SK-N-SH (cell line): ENCODE data around the gene ELOVL6. TPM values are rescaled to one million over a fixed set of nuclear protein-coding genes. Genes with fewer than 3 reads are reported as not detected.

Experiments used
- CTCF ChIA-PET: fragments of 300-600, 350-600 bp; formaldehyde crosslinking; extraction: SDS; loops from one replicate; lab custom pipeline; 2021; lab: Yijun Ruan, JAX
- POLR2A ChIA-PET: fragments of 350-600 bp; sonication (Branson Sonifier 250); formaldehyde crosslinking; extraction: SDS; loops from one replicate; lab custom pipeline; 2020; ENCODE audit warnings: antibody characterized with exemption, inconsistent platforms; lab: Yijun Ruan, JAX
- DNase-seq: peaks from one replicate; pipeline ENCODE4 v3.0.0; 2012
- H2AFZ ChIP-seq: fragments of 200-600 bp; sonication (generic); 2 replicates; pipeline ENCODE4 v1.8.1; 2016; ENCODE audit warnings: antibody characterized with exemption, mild to moderate bottlenecking, low read depth
- H3F3A ChIP-seq: fragments of 200-600 bp; sonication (generic); replicated peaks from 2 replicates; pipeline ENCODE3; 2016; ENCODE audit warnings: antibody characterized with exemption, mild to moderate bottlenecking; ENCODE audit not compliant: insufficient read depth
- H3K27ac ChIP-seq, 2 experiments: fragments of 200-500 bp in 1 of 2; fragments of 200-600 bp in 1 of 2; sonication (Bioruptor generic) in 1 of 2; sonication (generic), shearing (Covaris generic) in 1 of 2; 2 replicates each; pipeline versions ENCODE4 v1.5.1 to v1.6.1; 2014 to 2016; ENCODE audit warnings: low read depth in 2 of 2, inconsistent platforms in 1 of 2, low read length in 1 of 2, mild to moderate bottlenecking in 1 of 2, mixed read lengths in 1 of 2
- H3K27me3 ChIP-seq: fragments of 200-600 bp; sonication (generic), shearing (Covaris generic); 2 replicates; pipeline ENCODE4 v1.6.1; 2016; ENCODE audit warnings: mixed run types; ENCODE audit not compliant: insufficient read depth
- H3K36me3 ChIP-seq, 2 experiments: fragments of 200-500 bp in 1 of 2; fragments of 200-600 bp in 1 of 2; sonication (Bioruptor generic) in 1 of 2; sonication (generic) in 1 of 2; replicated peaks in 1 of 2; 2 replicates each; pipeline versions ENCODE3 to v1.5.1; 2014 to 2016; ENCODE audit warnings: low read length in 1 of 2, mild to moderate bottlenecking in 1 of 2; ENCODE audit not compliant: insufficient read depth in 2 of 2, control insufficient read depth in 1 of 2
- H3K4me1 ChIP-seq, 2 experiments: fragments of 200-500 bp in 1 of 2; fragments of 200-600 bp in 1 of 2; sonication (Bioruptor generic) in 1 of 2; sonication (generic), shearing (Covaris generic) in 1 of 2; 2 replicates each; pipeline versions ENCODE4 v1.5.1 to v1.6.1; 2014 to 2016; ENCODE audit warnings: low read depth in 1 of 2, low read length in 1 of 2, mixed run types in 1 of 2; ENCODE audit not compliant: insufficient read depth in 2 of 2, control insufficient read depth in 1 of 2
- H3K4me2 ChIP-seq: fragments of 200-600 bp; sonication (generic), shearing (Covaris generic); 2 replicates; pipeline ENCODE4 v1.6.1; 2017; ENCODE audit warnings: mixed run types
- H3K4me3 ChIP-seq, 2 experiments: fragments of 200-500 bp in 1 of 2; fragments of 200-600 bp in 1 of 2; sonication (Bioruptor generic) in 1 of 2; sonication (generic), shearing (Covaris generic) in 1 of 2; 2 replicates each; pipeline versions ENCODE4 v1.5.1 to v1.8.1; 2014 to 2016; ENCODE audit warnings: low read depth in 2 of 2, inconsistent platforms in 1 of 2, low read length in 1 of 2, mild to moderate bottlenecking in 1 of 2, mixed read lengths in 1 of 2, moderate library complexity in 1 of 2
- H3K79me2 ChIP-seq: fragments of 200-600 bp; sonication (generic); 2 replicates; pipeline ENCODE4 v1.8.1; 2017; ENCODE audit warnings: mild to moderate bottlenecking; ENCODE audit not compliant: insufficient read depth
- H3K9ac ChIP-seq: fragments of 200-600 bp; sonication (generic); 2 replicates; pipeline ENCODE4 v1.6.1; 2017; ENCODE audit warnings: mixed run types
- H3K9me2 ChIP-seq: fragments of 200-600 bp; sonication (generic); 2 replicates; pipeline ENCODE4 v1.6.1; 2017; ENCODE audit warnings: mixed run types
- H3K9me3 ChIP-seq: fragments of 200-600 bp; sonication (generic); 2 replicates; pipeline ENCODE4 v1.6.1; 2017; ENCODE audit warnings: mixed run types, mild to moderate bottlenecking, moderate library complexity
- H4K20me1 ChIP-seq: fragments of 200-600 bp; sonication (generic); 2 replicates; pipeline ENCODE4 v1.6.1; 2017; ENCODE audit warnings: mild to moderate bottlenecking, mixed run types; ENCODE audit not compliant: insufficient read depth
- CTCF ChIP-seq: fragments of 200-600 bp; sonication (generic); IDR thresholded peaks from 2 replicates; pipeline ENCODE4 v1.6.1; 2017; ENCODE audit warnings: antibody characterized with exemption, mild to moderate bottlenecking, moderate library complexity
- EP300 ChIP-seq, 2 experiments: IDR thresholded peaks; 2 replicates each; pipeline versions ENCODE4 v1.4.0 to v1.6.1; 2012; ENCODE audit warnings: borderline replicate concordance in 1 of 2, low read depth in 1 of 2, low read length in 1 of 2
- GATA2 ChIP-seq: sonication (generic); formaldehyde crosslinking; IDR thresholded peaks from 2 replicates; pipeline ENCODE4 v1.5.0; 2020; ENCODE audit warnings: mild to moderate bottlenecking, missing genetic modification reagents
- JUND ChIP-seq: IDR thresholded peaks from 2 replicates; pipeline ENCODE4 v1.4.0; 2012
- MEF2A ChIP-seq: IDR thresholded peaks from 2 replicates; pipeline ENCODE4 v1.4.0; 2012; ENCODE audit warnings: low read depth, borderline replicate concordance
- NRF1 ChIP-seq: IDR thresholded peaks from 2 replicates; pipeline ENCODE4 v1.6.1; 2012; ENCODE audit warnings: low read depth, mild to moderate bottlenecking, low read length
- PBX3 ChIP-seq: IDR thresholded peaks from 2 replicates; pipeline ENCODE4; 2012
- RAD21 ChIP-seq: IDR thresholded peaks from 2 replicates; pipeline ENCODE4 v1.6.1; 2012; ENCODE audit warnings: mild to moderate bottlenecking, low read length
- RCOR1 ChIP-seq: fragments of 150-350 bp; IDR thresholded peaks from 2 replicates; pipeline ENCODE4 v1.6.1; 2017; ENCODE audit warnings: antibody characterized with exemption, low read length
- RFX5 ChIP-seq: IDR thresholded peaks from 2 replicates; pipeline ENCODE4 v1.6.1; 2012; ENCODE audit warnings: mild to moderate bottlenecking, improper control_type of control experiment, low read length
- RXRA ChIP-seq: IDR thresholded peaks from 2 replicates; pipeline ENCODE4 v1.4.0; 2012; ENCODE audit warnings: low read depth, mild to moderate bottlenecking, borderline replicate concordance
- SIN3A ChIP-seq: IDR thresholded peaks from 2 replicates; pipeline ENCODE4 v1.6.1; 2012; ENCODE audit warnings: low read depth, mild to moderate bottlenecking, low read length, moderate library complexity, borderline replicate concordance
- SMC3 ChIP-seq: IDR thresholded peaks from 2 replicates; pipeline ENCODE4 v1.6.1; 2012; ENCODE audit warnings: low read depth, low read length, improper control_type of control experiment
- TAF1 ChIP-seq: IDR thresholded peaks from 2 replicates; pipeline ENCODE4 v1.6.1; 2012; ENCODE audit warnings: low read depth, mild to moderate bottlenecking, low read length, moderate library complexity, borderline replicate concordance
- TEAD4 ChIP-seq: IDR thresholded peaks from 2 replicates; pipeline ENCODE4 v1.4.0; 2012; ENCODE audit warnings: mild to moderate bottlenecking, borderline replicate concordance; ENCODE audit not compliant: insufficient read depth
- USF1 ChIP-seq: IDR thresholded peaks from 2 replicates; pipeline ENCODE4 v1.4.0; 2012; ENCODE audit warnings: low read depth, borderline replicate concordance
- ZBTB33 ChIP-seq: IDR thresholded peaks from 2 replicates; pipeline ENCODE4 v1.4.0; 2012; ENCODE audit warnings: low read depth, borderline replicate concordance
- WGBS: methylation state at CpG from one replicate; pipeline ENCODE4 v1.1.6; 2017; ENCODE audit warnings: low lambda C conversion rate; 5-methylcytosine and 5-hydroxymethylcytosine counted together
- polyA plus RNA-seq, 3 experiments: library from polyadenylated mRNA; depleted of rRNA; stranded (reverse); fragments of >200 nt; gene quantifications; 2 replicates each; pipeline ENCODE4 v1.2.3, GENCODE V29; 2012
- TF ChIP-seq, protein P1 (sequence below): fragments of 150-350 bp; IDR thresholded peaks from 2 replicates; pipeline ENCODE4 v1.6.1; 2016; ENCODE audit warnings: mild to moderate bottlenecking, low read depth, low read length

Gene ELOVL6
- polyA plus RNA-seq, 1 of the 3 experiments (the other 2 are of a cell fraction), result 9.0 TPM

DNA sequence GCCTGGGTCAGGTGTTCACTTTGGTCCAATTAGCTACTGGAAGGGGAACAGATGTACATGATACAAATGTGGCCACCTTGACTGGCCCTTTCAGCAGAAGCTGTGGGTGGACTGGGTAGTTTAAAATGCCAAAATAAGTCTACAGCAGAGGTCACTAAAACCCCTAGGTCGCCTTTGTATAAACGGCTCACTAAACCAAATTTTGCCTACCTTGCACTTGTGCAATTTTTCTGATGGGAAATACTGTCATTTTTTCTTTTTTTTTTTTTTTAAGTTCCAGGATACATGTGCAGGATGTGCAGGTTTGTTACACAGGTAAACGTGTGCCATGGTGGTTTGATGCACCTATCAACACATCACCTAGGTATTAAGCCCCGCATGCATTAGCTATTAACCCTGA, 176.0 kb downstream of the ELOVL6 start:
- POLR2A ChIA-PET, result no interaction called here
- no peak overlapping the region for H2AFZ ChIP-seq
- H3K9me3 ChIP-seq, result no peaks in the 10 kb centered on the region
- no peaks in the 10 kb centered on the region for H3F3A ChIP-seq
- H3K27me3 ChIP-seq, result no peaks in the 10 kb centered on the region; the same call in 1 of the 2 replicates
- H4K20me1 ChIP-seq, result no peaks in the 10 kb centered on the region
- DNase-seq, result no peak
- 74% methylated on average over 4 of the region's 4 CpGs for WGBS
- TF ChIP-seq CTCF (no peak), JUND (no peak), ZBTB33 (no peak), USF1 (no peak), EP300 (IDR thresholded peaks at IDR 0.05; ENCODE audit: borderline replicate concordance in 1 of 2, low read depth in 1 of 2, low read length in 1 of 2) (no peak), RCOR1 (no peak), TAF1 (no peak), TEAD4 (no peak), SMC3 (no peak), NRF1 (no peak), RAD21 (no peak), GATA2 (CRISPR knock-in tag) (no peak), SIN3A (no peak), RFX5 (no peak), PBX3 (no peak), RXRA (no peak), MEF2A (no peak)
- TF ChIP-seq, protein P1, sequence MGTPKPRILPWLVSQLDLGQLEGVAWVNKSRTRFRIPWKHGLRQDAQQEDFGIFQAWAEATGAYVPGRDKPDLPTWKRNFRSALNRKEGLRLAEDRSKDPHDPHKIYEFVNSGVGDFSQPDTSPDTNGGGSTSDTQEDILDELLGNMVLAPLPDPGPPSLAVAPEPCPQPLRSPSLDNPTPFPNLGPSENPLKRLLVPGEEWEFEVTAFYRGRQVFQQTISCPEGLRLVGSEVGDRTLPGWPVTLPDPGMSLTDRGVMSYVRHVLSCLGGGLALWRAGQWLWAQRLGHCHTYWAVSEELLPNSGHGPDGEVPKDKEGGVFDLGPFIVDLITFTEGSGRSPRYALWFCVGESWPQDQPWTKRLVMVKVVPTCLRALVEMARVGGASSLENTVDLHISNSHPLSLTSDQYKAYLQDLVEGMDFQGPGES, result no peak
- TF ChIP-seq, all 33 proteins: peak for 0
- Histone ChIP-seq H3K4me2 (no peak overlapping the region), H3K36me3 (no peaks in the 10 kb centered on the region), H3K79me2 (no peaks in the 10 kb centered on the region), H3K4me1 (no peaks in the 10 kb centered on the region), H3K27ac (no peak overlapping the region), H3K9ac (no peak overlapping the region), H3K9me2 (no peaks in the 10 kb centered on the region), H3K4me3 (no peak overlapping the region)
- CTCF ChIA-PET, result interaction anchor here (1.2 to 2.1 kb wide), 2 partner anchors 17 to 492 kb away, joined by 5 to 11 read pairs; no protein-coding TSS in a partner anchor
